Activated T-cell treated with anti-CD3 and anti-CD28 coated beads for 1 hour (primary cell): Measurements from ENCODE around the gene LHX6.

Experiments used
- DNase-seq: peaks from one replicate; pipeline ENCODE4 v3.0.0-alpha.2; 2020; ENCODE audit warnings: low read depth

Gene LHX6

GRCh38 chr9:122234022-122234748 lies 5.4 kb upstream of the LHX6 start:
- no peak for DNase-seq

GRCh38 chr9:122232796-122233306 lies 4.1 kb upstream of the LHX6 start:
- no peak for DNase-seq

GRCh38 chr9:122229485-122229837 lies 704 bp upstream of the LHX6 start:
- no peak for DNase-seq

GRCh38 chr9:122228191-122228567 lies 578 bp downstream of the LHX6 start:
- no peak for DNase-seq

- no peak for DNase-seq
These were observed 1.2 kb downstream of the LHX6 start for GRCh38 chr9:122227575-122227900.

GRCh38 chr9:122226758-122227574 lies 1.8 kb downstream of the LHX6 start:
- DNase-seq = no peak

- no peak for DNase-seq
These were observed 2.5 kb downstream of the LHX6 start for GRCh38 chr9:122226142-122226757.

GRCh38 chr9:122225312-122226141 lies 3.2 kb downstream of the LHX6 start:
- no peak for DNase-seq

- DNase-seq = no peak
These were observed 5.3 kb downstream of the LHX6 start for GRCh38 chr9:122223435-122223834.

- DNase-seq = no peak
These were observed 6.0 kb downstream of the LHX6 start for GRCh38 chr9:122222791-122223190.

- DNase-seq = no peak
These were observed 7.5 kb downstream of the LHX6 start for GRCh38 chr9:122221183-122221811.

- no peak for DNase-seq
These were observed 8.0 kb downstream of the LHX6 start for GRCh38 chr9:122220673-122221182.

GRCh38 chr9:122219856-122220672 lies 8.7 kb downstream of the LHX6 start:
- no peak for DNase-seq

GRCh38 chr9:122218935-122219855 lies 9.6 kb downstream of the LHX6 start:
- DNase-seq = no peak

GRCh38 chr9:122218071-122218934 lies 10.5 kb downstream of the LHX6 start:
- DNase-seq = no peak

- no peak for DNase-seq
These were observed 11.1 kb downstream of the LHX6 start for GRCh38 chr9:122217640-122218039.

GRCh38 chr9:122216798-122217418 lies 11.8 kb downstream of the LHX6 start:
- no peak for DNase-seq
